Dermis blood vessel endothelial cell (primary cell): Measurements from ENCODE around the gene SMIM38. TPM values are rescaled to one million over a fixed set of nuclear protein-coding genes. Genes with fewer than 3 reads are reported as not detected.

Source experiments
- DNase-seq: peaks from one replicate; pipeline ENCODE4 v3.0.0; 2010
- total RNA-seq: library from RNA; depleted of rRNA; stranded (reverse); fragments of >200 nt; gene quantifications from 2 replicates; pipeline ENCODE4 v1.2.3, GENCODE V29; 2014

Gene SMIM38
- total RNA-seq, 1 donor from 2014 or later = 0.17 TPM

- DNase-seq = no peak
These were observed 6.8 kb downstream of the SMIM38 start for GRCh38 chr11:69162505-69162904.

- no peak for DNase-seq
These were observed 8.1 kb downstream of the SMIM38 start for GRCh38 chr11:69163842-69164241.

GRCh38 chr11:69164824-69165223 is 9.1 kb downstream of the SMIM38 start:
- no peak for DNase-seq

GRCh38 chr11:69165775-69166174 is 10.0 kb downstream of the SMIM38 start:
- DNase-seq = no peak

- peak; percentile 82 for DNase-seq
These were observed 10.7 kb downstream of the SMIM38 start for GRCh38 chr11:69166218-69167115.

- no peak for DNase-seq
These were observed 11.6 kb downstream of the SMIM38 start for GRCh38 chr11:69167130-69167915.

- DNase-seq = no peak
These were observed 12.4 kb downstream of the SMIM38 start for GRCh38 chr11:69167916-69168691.

- DNase-seq = no peak
These were observed 13.7 kb downstream of the SMIM38 start for GRCh38 chr11:69169479-69169878.

- DNase-seq = no peak
These were observed 15.0 kb downstream of the SMIM38 start for GRCh38 chr11:69170704-69171103.

GRCh38 chr11:69171476-69172240 is 15.9 kb downstream of the SMIM38 start:
- no peak for DNase-seq

- peak; percentile 29 for DNase-seq
These were observed 16.9 kb downstream of the SMIM38 start for GRCh38 chr11:69172674-69173073.

- no peak for DNase-seq
These were observed 17.6 kb downstream of the SMIM38 start for GRCh38 chr11:69173331-69173730.

GRCh38 chr11:69173925-69174581 is 18.3 kb downstream of the SMIM38 start:
- no peak for DNase-seq

- no peak for DNase-seq
These were observed 19.1 kb downstream of the SMIM38 start for GRCh38 chr11:69174841-69175240.

- DNase-seq = no peak
These were observed 23.2 kb downstream of the SMIM38 start for GRCh38 chr11:69178819-69179482.

- no peak for DNase-seq
These were observed 24.5 kb downstream of the SMIM38 start for GRCh38 chr11:69180226-69180625.

- no peak for DNase-seq
These were observed 25.0 kb downstream of the SMIM38 start for GRCh38 chr11:69180726-69181125.

GRCh38 chr11:69183613-69184012 is 27.9 kb downstream of the SMIM38 start:
- DNase-seq = no peak

GRCh38 chr11:69186316-69187260 is 30.9 kb downstream of the SMIM38 start:
- DNase-seq = no peak

GRCh38 chr11:69187540-69188065 is 31.9 kb downstream of the SMIM38 start:
- no peak for DNase-seq
